ENCODE results near the gene LILRA1.
"Not testable (repeated sequence)": the region's sequence is repeated elsewhere in the genome, so short reads cannot be mapped to it uniquely, and the experiment has no call there.

LILRA1 gene
- total RNA-seq, result 0 reads per million in 2 donors

DNA sequence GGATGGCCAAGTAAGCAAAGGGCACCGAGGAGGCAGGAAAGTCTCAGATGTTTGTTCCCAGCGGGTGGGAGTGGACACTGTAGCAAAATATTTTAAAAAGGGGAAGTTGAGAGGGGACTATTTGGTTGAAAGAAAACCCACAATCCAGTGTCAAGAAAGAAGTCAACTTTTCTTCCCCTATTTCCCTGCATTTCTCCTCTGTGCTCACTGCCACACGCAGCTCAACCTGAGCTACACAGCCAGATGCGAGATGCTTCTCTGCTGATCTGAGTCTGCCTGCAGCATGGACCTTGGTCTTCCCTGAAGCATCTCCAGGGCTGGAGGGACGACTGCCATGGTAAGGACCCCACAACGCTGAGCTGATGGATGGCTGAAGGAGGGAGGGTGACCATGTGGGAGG is at the start of gene LILRA1:
Gene LILRA1, plus strand, starts transcription at position 188 of the 400 bp plus-strand sequence. CDS start 613 bp downstream, outside the sequence.
- DNase-seq, result not testable (repeated sequence)

DNA sequence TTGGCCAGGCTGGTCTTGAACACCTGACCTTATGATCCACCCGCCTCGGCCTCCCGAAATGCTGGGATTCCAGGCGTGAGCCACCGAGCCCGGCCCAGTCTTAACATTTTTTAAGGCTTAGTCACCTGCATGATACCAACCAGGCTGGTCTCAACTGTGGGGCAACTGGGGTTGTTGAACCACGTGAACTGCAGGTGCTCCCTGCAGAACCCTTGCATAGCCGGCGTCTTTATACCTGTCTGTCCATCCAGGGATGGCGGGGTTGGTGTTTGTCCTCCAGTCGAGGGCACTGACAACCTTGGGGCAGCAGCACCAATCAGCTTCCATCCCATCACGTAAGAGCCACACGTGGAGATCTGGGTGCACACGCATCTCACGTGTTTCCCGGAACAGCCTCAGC is 44.6 kb upstream of the LILRA1 start:
- no peak for DNase-seq

GRCh38 chr19:54549224-54549623 is 44.2 kb upstream of the LILRA1 start:
- no peak for DNase-seq

GRCh38 chr19:54551293-54551692 is 42.1 kb upstream of the LILRA1 start:
- DNase-seq, result no peak

DNA sequence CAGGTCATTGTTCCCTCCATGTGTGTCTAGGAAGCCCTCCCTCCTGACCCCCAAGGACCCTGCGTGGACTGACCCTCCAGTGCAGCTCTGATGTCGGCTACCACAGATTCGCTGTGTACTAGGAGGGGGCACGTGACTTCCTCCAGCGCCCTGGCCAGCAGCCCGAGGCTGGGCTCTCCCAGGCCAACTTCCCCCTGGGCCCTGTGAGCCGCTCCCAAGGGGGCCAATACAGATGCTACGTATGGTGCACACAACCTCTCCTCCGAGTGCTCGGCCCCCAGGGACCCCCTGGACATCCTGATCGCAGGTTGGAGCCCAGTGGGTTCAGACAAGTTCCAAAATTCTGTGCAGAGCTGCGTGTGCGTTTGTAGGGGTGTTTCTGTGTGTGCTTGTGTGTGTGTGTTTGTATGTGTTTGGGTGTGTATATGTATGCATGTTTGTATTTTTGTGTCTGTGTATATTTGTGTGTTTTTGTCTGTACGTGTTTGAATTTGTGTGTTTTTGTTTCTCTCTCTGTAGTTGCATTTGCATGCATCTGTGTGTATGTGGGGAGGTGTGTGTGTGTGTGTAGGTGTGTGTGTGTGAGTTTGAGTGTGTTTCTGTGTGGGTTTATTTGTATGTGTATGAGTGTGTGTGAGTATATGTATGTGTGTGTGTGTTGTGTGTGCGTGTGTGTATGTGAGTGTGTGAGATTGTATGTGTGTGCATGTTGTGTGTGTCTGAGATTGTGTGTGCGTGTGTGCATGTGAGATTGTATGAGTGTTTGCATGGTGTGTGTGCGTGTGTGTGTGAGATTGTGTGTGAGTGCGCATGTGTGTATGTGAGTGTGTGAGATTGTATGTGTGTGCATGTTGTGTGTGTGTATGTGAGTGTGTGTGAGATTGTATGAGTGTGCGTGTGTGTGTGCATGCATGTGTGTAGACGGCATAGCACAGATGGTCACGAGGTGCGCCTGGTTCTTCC is 41.2 kb upstream of the LILRA1 start:
- DNase-seq, result no peak

- no peak for DNase-seq
Measured at GRCh38 chr19:54552913-54553310, 40.5 kb upstream of the LILRA1 start.

GRCh38 chr19:54554006-54554405 is 39.4 kb upstream of the LILRA1 start:
- DNase-seq, result no peak

GRCh38 chr19:54554896-54555295 is 38.5 kb upstream of the LILRA1 start:
- DNase-seq, result no peak

DNA sequence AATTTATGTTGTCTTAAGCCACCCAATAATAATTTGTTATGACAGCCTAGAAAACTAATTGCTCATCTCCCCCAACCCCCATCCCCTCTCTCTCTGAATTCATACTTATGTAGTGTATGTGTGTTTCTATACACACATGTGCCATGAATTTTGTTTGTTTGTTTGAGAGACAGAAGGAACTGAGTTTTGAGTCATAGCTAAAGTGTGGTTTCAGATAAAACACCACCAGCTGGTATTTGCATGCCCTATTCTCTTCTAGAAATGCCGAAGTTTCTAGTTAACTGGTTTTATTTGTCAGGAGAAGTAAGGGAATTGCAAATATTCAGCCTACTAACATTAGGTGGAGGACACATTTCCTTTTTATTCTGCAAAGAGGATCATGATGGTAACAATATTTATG is 37.2 kb upstream of the LILRA1 start:
- no peak for DNase-seq

DNA sequence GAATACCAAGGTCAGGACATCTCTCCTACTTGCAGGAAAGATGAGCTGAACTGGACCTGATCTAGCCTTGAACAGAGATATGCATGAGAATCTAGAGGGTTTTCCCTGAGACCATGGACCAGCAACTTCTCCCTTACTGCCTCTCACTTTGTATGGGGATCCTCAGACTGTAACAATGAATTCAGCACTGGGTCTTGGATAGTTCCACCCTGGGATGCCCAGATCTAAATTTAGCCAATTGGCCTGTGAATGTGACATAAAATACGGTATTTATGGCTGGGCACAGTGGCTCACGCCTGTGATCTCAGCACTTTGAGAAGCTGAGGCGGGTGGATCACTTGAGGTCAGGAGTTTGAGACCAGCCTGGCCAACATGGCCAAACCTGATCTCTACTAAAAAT is 35.1 kb upstream of the LILRA1 start:
- DNase-seq, result no peak

- DNase-seq, result no peak
Measured at GRCh38 chr19:54560881-54561385, 32.5 kb upstream of the LILRA1 start.

- no peak for DNase-seq
Measured at GRCh38 chr19:54561840-54562239, 31.6 kb upstream of the LILRA1 start.

DNA sequence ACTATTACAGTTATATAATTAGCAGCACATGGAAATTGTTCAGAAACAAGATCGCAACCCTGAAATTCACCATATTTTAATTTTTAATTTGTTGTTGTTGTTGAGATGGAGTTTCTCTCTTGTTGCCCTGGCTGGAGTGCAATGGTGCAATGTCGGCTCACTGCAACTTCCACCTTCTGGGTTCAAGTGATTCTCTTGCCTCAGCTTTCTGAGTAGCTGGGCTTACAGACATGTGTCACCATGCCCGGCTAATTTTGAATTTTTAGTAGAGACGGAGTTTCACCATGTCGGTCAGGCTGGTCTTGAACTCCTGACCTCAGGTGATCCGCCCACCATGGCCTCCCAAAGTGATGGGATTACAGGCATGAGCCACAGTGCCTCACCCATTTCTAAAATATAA is 30.2 kb upstream of the LILRA1 start:
- DNase-seq, result not testable (repeated sequence)

- DNase-seq, result no peak
Measured at GRCh38 chr19:54570316-54570715, 23.1 kb upstream of the LILRA1 start.

DNA sequence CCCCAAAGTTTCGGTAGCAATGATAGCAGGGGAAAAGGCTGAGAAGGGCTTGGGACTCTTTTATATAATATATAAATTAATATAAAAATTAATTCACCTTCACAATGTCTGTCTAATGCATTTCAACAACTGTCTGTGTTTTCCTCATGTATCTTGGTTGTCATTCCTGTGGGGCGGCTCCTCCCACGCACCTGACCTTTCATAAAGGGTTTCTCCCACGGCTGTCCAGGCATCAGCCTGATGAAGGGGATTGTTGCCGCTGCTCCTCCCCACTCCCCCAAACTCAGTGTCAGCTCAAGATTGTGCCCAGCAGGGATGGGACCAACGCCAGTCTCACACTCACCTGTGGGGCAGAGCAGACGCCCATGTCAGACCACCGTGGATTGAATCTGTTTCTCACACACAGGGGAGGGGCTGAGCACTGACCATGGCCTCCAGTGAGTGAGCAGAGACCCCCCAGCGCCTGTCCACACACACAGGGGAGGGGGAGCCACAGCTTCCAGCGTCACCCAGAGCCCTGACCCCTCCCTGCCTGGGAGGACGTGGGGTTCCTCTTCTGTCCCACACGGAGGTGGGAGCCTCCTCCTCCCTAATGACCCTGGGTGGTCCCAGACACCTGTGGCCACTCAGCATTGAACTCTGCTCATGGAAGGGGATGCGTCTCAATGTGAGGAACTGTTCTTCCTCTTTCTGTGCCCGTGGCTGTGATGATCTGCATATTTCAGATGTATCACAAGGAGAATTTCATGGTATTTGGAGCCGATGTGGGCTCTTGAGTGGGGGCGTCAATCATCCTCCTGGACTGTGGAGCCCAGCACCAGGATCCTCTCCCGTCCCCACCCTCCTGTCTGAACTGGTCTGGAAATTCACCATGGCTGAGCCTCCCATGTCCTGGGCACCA is 21.5 kb upstream of the LILRA1 start:
- not testable (repeated sequence) for DNase-seq

DNA sequence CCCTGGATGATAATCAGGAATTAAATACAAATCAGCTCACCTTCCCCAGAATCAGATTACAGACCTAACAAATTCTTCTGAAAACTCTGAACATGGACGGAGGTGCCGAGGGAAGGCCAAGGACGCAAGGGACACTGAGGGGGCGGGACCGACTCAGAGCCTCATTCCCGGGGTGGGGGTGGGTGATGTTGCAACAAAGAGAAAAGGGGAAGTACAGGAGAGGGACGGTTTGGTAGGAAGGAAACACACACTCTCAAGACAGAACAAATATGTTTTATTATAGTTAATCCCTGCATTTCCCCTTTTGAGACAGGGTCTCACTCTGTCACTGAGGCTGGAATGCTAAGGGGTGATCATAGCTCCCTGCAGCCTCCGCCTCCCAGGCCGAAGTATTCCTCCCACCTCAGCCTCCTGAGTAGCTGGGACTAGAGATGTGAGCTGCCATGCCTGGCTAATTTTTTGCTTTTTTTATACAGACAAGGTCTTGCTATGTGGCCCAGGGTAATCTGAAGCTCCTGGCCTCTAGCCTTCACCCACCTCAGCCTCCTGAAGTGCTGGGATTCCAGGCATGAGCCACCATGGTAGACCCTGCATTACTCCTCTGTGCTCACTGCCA is 20.6 kb upstream of the LILRA1 start:
- no peak for DNase-seq

- DNase-seq, result no peak
Measured at GRCh38 chr19:54573330-54573872, 20.0 kb upstream of the LILRA1 start, which contains the start of gene LILRA2. Gene LILRA2 (plus strand): TSS chr19:54573790. CDS start chr19:54573879, 89 bp downstream.

GRCh38 chr19:54574051-54574450 is 19.4 kb upstream of the LILRA1 start:
- no peak for DNase-seq

DNA sequence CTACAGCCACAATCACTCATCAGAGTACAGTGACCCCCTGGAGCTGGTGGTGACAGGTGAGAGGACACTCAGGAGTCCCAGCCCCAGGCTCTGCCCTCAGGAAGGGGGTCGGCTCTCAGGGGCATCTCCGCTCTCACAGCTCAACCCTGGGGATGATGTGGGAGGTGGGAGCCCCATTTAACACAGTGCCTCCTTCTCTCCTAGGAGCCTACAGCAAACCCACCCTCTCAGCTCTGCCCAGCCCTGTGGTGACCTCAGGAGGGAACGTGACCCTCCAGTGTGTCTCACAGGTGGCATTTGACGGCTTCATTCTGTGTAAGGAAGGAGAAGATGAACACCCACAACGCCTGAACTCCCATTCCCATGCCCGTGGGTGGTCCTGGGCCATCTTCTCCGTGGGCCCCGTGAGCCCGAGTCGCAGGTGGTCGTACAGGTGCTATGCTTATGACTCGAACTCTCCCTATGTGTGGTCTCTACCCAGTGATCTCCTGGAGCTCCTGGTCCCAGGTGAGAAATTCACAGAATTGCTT is 18.8 kb upstream of the LILRA1 start:
- no peak for DNase-seq

- DNase-seq, result not testable (repeated sequence)
Measured at GRCh38 chr19:54575205-54575604, 18.2 kb upstream of the LILRA1 start.

- DNase-seq, result no peak
Measured at GRCh38 chr19:54576411-54576976, 16.9 kb upstream of the LILRA1 start.

DNA sequence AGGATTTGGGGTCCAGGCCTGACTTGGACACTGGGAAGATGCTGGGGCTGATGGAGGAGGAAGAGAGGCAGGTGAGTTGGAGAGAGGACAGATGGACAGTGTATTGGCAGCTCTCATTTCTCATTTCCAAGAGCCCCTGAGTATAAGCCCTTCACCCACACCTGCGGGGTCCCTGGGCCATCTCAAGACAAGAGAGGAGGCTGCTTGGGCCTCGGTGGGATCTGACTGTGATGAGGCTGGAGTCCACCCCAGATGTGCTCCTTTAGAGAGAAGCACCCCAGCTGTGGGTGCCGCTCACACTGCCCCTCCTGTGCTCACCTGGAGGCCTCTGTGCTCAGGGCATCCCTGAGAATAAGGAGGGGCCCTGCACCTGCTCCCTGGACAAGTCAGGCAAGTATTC is 16.1 kb upstream of the LILRA1 start:
- no peak for DNase-seq

All from T-helper 9 cell (primary cell).